Stimulated activated CD8-positive, alpha-beta memory T cell treated with anti-CD3 and anti-CD28 coated beads, Interleukin-15, amount 100 ng/mL, for 48 hours (primary cell): ENCODE results near the gene CHST7.
"Not testable (repeated sequence)": the region's sequence is repeated elsewhere in the genome, so short reads cannot be mapped to it uniquely, and the experiment has no call there.

Source experiments
- DNase-seq, 2 donors: peaks; one replicate each; pipeline ENCODE4 v3.0.0-alpha.2; 2020; ENCODE audit warnings: low read depth in 2 of 2

The CHST7 gene

GRCh38 chrX:46573331-46573891 is at the start of gene CHST7:
CHST7 (plus strand) TSS chrX:46573765; CDS start chrX:46573932, 167 bp downstream.
- DNase-seq: peak in 1 of 2 donors; percentile 45

- not testable (repeated sequence) for DNase-seq
These were observed 44.9 kb upstream of the CHST7 start for GRCh38 chrX:46528640-46529039.

- not testable (repeated sequence) for DNase-seq
These were observed 43.7 kb upstream of the CHST7 start for GRCh38 chrX:46529740-46530403.

- not testable (repeated sequence) for DNase-seq
These were observed 43.1 kb upstream of the CHST7 start for GRCh38 chrX:46530404-46530908.

GRCh38 chrX:46531442-46531841 is 42.1 kb upstream of the CHST7 start:
- DNase-seq: no peak

GRCh38 chrX:46543441-46543840 is 30.1 kb upstream of the CHST7 start:
- no peak for DNase-seq

- not testable (repeated sequence) for DNase-seq
These were observed 29.0 kb upstream of the CHST7 start for GRCh38 chrX:46544527-46544926.

DNA sequence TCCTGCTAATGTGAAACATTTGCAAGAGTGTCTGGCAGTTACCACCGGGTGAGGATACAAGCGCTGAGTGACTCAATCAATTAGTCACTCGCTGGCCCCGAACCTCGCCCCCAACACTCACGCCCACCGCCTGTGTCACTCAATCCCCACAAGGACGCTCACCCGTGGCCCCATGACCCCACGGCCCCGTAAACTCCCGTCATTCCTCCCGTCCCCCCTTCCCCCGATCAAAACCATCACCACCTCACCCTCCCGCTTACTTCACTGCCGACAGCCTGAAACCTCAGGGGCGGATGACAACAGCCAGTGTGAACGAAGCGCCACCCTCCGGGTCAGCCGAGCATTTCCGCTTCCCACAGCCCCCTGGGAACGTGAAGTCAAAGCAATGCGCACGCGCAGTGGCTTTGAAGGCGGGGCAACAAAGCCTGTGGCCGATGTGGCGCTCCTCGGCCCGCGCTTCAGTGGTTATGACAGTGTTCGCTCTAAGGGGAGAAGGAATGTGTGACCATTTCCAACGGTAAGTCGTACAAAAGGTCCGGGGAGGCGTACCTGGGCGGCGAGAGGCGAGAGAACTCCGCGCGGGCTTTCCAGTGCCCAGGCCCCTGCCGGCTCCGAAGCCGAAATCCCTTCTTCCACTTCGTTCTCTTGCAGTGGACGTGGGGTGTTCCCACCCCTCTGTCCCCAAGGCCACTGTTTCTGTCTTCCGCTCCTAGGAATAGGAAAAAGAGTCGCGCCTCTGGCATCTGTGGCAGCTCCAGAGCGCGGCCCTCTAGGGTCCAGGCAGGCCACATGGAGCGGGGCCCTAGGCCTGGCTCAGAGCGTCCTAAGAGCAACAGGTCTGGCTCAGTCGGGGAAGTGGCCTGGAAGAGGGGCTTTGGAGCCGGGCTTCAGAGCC is 28.2 kb upstream of the CHST7 start, which contains the start of gene ZNF674:
Gene ZNF674 (minus strand): TSS at position 311 of the 895 bp plus-strand sequence. CDS start 3,334 bp downstream, outside the sequence.
- DNase-seq: peak; percentile 85 to 88

- no peak for DNase-seq
These were observed 25.7 kb upstream of the CHST7 start for GRCh38 chrX:46547857-46548256.

DNA sequence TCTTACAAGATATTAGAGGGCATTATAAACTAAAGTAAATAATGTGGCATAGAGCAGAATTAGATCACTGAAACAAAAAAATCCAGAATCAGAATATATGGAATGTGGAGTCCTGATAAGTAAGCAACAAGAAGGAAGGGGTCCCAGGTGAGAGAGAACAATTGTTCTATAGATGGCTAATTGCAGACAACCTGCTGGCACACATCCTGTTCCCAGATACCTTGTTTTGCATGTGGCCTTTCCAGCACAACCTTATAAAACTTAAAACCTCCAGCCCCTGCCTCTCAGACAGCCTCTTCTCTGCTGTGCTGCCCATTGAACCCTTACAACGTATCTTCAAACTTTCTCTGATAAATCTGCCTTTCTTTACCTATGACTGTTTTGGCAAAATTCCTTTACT is 23.7 kb upstream of the CHST7 start:
- DNase-seq: no peak

DNA sequence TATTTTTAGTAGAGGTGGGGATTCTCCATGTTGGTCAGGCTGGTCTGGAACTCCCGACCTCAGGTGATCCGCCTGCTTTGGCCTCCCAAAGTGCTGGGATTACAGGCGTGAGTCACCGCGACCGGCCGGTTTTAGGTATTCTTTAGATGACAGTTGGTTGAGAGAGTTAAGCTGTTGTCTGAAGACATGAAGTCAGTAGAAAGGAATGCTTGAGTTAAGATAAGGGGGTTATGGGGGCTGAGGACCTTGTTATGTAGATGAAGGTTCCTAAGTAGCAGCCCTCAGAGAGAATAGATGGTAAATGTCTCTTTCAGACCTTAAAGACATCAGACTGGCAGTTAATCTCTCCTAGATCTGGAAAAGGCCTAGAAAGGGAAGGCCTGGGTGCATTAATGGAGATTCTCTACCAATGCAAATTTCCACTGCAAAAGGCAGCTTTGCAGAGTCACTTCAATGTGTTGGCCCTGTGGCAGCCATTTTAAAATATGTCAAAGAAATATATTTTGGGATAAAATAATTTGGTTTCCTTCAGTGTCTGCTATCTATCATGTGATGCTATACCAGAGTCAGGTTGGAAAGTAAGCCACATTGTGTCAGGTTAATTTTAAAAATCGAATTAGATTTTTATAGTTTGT is 22.0 kb upstream of the CHST7 start:
- DNase-seq: no peak

DNA sequence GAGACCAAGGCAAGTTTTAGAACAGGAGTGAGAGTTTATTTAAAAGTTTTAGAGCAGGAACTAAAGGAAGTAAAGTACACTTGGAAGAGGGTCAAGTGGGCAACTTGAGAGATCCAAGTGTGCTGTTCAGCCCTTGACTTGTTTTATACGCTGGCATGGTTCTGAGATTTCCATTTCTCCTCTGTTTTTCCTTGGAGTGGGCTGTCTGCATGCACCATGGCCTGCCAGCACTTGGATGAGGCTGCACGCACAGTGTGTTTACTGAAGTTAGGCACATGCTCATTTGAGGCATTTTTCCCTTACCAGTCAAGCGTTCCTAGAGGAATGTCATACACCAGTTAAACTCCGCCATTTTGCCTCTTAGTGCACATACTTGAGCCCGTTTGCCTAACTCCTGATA is 19.6 kb upstream of the CHST7 start:
- DNase-seq: no peak

DNA sequence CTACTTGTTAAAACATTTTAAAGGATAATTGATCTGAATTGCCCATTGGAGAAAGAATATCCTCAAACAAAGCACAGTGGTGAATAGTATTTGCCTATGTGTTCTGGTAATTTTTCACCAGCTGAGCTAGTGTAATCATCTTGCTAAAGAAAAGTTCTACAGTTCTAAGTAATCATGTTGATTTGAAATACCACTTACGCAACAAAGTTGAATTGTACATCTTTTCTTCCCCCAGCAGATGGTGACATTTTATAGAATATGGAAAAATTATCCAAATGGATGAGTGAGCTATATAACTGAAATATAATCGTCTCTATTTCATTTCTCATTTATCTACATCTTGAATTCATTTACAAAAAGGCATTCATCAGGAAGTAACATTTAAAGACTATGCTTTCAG is 18.6 kb upstream of the CHST7 start:
- no peak for DNase-seq

GRCh38 chrX:46559062-46559461 is 14.5 kb upstream of the CHST7 start:
- no peak for DNase-seq

- no peak for DNase-seq
These were observed 11.5 kb upstream of the CHST7 start for GRCh38 chrX:46561824-46562657.

- DNase-seq: no peak
These were observed 6.2 kb upstream of the CHST7 start for GRCh38 chrX:46567388-46567787.

- no peak for DNase-seq
These were observed 3.9 kb upstream of the CHST7 start for GRCh38 chrX:46569621-46570020.

GRCh38 chrX:46571423-46572339 is 1.9 kb upstream of the CHST7 start:
- no peak for DNase-seq

GRCh38 chrX:46572340-46572936 is 1.1 kb upstream of the CHST7 start:
- DNase-seq: peak in 1 of 2 donors; percentile 43
